HEK293T (cell line): ENCODE measurements around the gene CCDC167.
"Not testable (repeated sequence)": the region's sequence is repeated elsewhere in the genome, so short reads cannot be mapped to it uniquely, and the experiment has no call there.

Source experiments
- CTCF ChIA-PET: fragments of 350-600 bp; formaldehyde crosslinking; extraction: SDS; loops from one replicate; lab custom pipeline; 2021; ENCODE audit warnings: antibody characterized with exemption, inconsistent platforms; lab: Yijun Ruan, JAX
- POLR2A ChIA-PET: fragments of 350-600 bp; formaldehyde crosslinking; extraction: SDS; loops from one replicate; lab custom pipeline; 2020; ENCODE audit warnings: antibody characterized with exemption, inconsistent platforms; lab: Yijun Ruan, JAX
- DNase-seq: peaks from one replicate; pipeline ENCODE4 v3.0.0; 2012; ENCODE audit warnings: mixed read lengths; ENCODE audit errors: extremely low spot score
- ARNT ChIP-seq: fragments of 450-650 bp; IDR thresholded peaks from 2 replicates; pipeline ENCODE4 v1.6.1; 2017; ENCODE audit warnings: mild to moderate bottlenecking
- BHLHE40 ChIP-seq: fragments of 450-650 bp; IDR thresholded peaks from 2 replicates; pipeline ENCODE4 v1.6.1; 2016; ENCODE audit warnings: mild to moderate bottlenecking, moderate library complexity, borderline replicate concordance
- CTBP1 ChIP-seq: fragments of 450-650 bp; IDR thresholded peaks from 2 replicates; pipeline ENCODE4 v1.6.1; 2016; ENCODE audit warnings: borderline replicate concordance
- ELF4 ChIP-seq: fragments of 450-650 bp; IDR thresholded peaks from 2 replicates; pipeline ENCODE4 v1.6.1; 2017; ENCODE audit warnings: antibody characterized with exemption
- FOXA1 ChIP-seq: fragments of 450-650 bp; IDR thresholded peaks from 2 replicates; pipeline ENCODE4 v1.6.1; 2016; ENCODE audit warnings: mild to moderate bottlenecking
- FOXK2 ChIP-seq: fragments of 450-650 bp; IDR thresholded peaks from 2 replicates; pipeline ENCODE4 v1.6.1; 2016; ENCODE audit warnings: mild to moderate bottlenecking
- FOXM1 ChIP-seq: fragments of 450-650 bp; IDR thresholded peaks from 2 replicates; pipeline ENCODE4 v1.6.1; 2017; ENCODE audit warnings: mild to moderate bottlenecking, borderline replicate concordance
- HDGF ChIP-seq: fragments of 450-650 bp; IDR thresholded peaks from 2 replicates; pipeline ENCODE4 v1.6.1; 2017; ENCODE audit warnings: antibody characterized with exemption, borderline replicate concordance
- L3MBTL2 ChIP-seq: fragments of 450-650 bp; conservative IDR thresholded peaks from 2 replicates; pipeline ENCODE4 v1.6.1; 2016; ENCODE audit warnings: mild to moderate bottlenecking
- LEF1 ChIP-seq: fragments of 450-650 bp; IDR thresholded peaks from 2 replicates; pipeline ENCODE4 v1.6.1; 2017; ENCODE audit warnings: mild to moderate bottlenecking, borderline replicate concordance
- NFRKB ChIP-seq: fragments of 450-650 bp; IDR thresholded peaks from 2 replicates; pipeline ENCODE4 v1.6.1; 2016; ENCODE audit warnings: mild to moderate bottlenecking, moderate library complexity
- PKNOX1 ChIP-seq: fragments of 450-650 bp; IDR thresholded peaks from 2 replicates; pipeline ENCODE4 v1.6.1; 2016
- SP1 ChIP-seq: fragments of 450-650 bp; IDR thresholded peaks from 2 replicates; pipeline ENCODE4 v1.6.1; 2017
- SUZ12 ChIP-seq: fragments of 450-650 bp; IDR thresholded peaks from 2 replicates; pipeline ENCODE4 v1.6.1; 2016; ENCODE audit warnings: mild to moderate bottlenecking
- TARDBP ChIP-seq: fragments of 450-650 bp; IDR thresholded peaks from 2 replicates; pipeline ENCODE4 v1.6.1; 2016
- ZNF384 ChIP-seq: fragments of 450-650 bp; IDR thresholded peaks from 2 replicates; pipeline ENCODE4 v1.6.1; 2016

CCDC167 gene

GRCh38 chr6:37454420-37455140 lies 45.1 kb downstream of the CCDC167 start:
- ChIA-PET CTCF (no interaction called here), POLR2A (no interaction called here)
- no peak for DNase-seq
- TF ChIP-seq L3MBTL2, result no peak
- TF ChIP-seq HDGF, result no peak
- no peak for TF ChIP-seq PKNOX1
- no peak for TF ChIP-seq FOXM1
- TF ChIP-seq ELF4, result no peak
- no peak for TF ChIP-seq SUZ12
- no peak for TF ChIP-seq NFRKB
- no peak for TF ChIP-seq CTBP1
- no peak for TF ChIP-seq FOXA1
- TF ChIP-seq TARDBP, result no peak
- no peak for TF ChIP-seq LEF1

GRCh38 chr6:37452522-37452921 lies 47.2 kb downstream of the CCDC167 start:
- DNase-seq, result no peak
- CTCF ChIA-PET, result no interaction called here
- TF ChIP-seq BHLHE40, result no peak
- no peak for TF ChIP-seq LEF1
- TF ChIP-seq TARDBP, result no peak
- TF ChIP-seq L3MBTL2, result no peak
- no peak for TF ChIP-seq PKNOX1
- TF ChIP-seq ARNT, result no peak
- TF ChIP-seq SUZ12, result no peak
- POLR2A ChIA-PET, result no interaction called here

GRCh38 chr6:37451441-37452193 lies 48.1 kb downstream of the CCDC167 start:
- ChIA-PET POLR2A (no interaction called here), CTCF (no interaction called here)
- DNase-seq, result no peak
- no peak for TF ChIP-seq FOXA1
- TF ChIP-seq TARDBP, result no peak
- no peak for TF ChIP-seq SUZ12
- TF ChIP-seq NFRKB, result no peak
- TF ChIP-seq LEF1, result no peak
- TF ChIP-seq BHLHE40, result no peak
- TF ChIP-seq ZNF384, result no peak
- no peak for TF ChIP-seq ELF4
- no peak for TF ChIP-seq L3MBTL2
- no peak for TF ChIP-seq FOXK2
- TF ChIP-seq PKNOX1, result no peak
- no peak for TF ChIP-seq HDGF
- TF ChIP-seq FOXM1, result no peak
- no peak for TF ChIP-seq SP1
- TF ChIP-seq CTBP1, result no peak
- TF ChIP-seq ARNT, result no peak

GRCh38 chr6:37449984-37450383 lies 49.7 kb downstream of the CCDC167 start:
- CTCF ChIA-PET, result no interaction called here
- TF ChIP-seq NFRKB (no peak), PKNOX1 (no peak), ELF4 (no peak), LEF1 (no peak), ARNT (no peak), L3MBTL2 (no peak), SP1 (no peak), BHLHE40 (no peak), SUZ12 (no peak), HDGF (no peak), FOXK2 (no peak), FOXM1 (no peak), TARDBP (no peak), CTBP1 (no peak), FOXA1 (no peak), ZNF384 (no peak)
- DNase-seq, result no peak
- POLR2A ChIA-PET, result interaction anchor here (1.1 kb wide), 1 partner anchor 17 kb away, joined by 3 read pairs; the partner anchor contains the start of gene CMTR1

- CTCF ChIA-PET, DNase-seq: not testable (repeated sequence)
- POLR2A ChIA-PET, result interaction anchor here (0.9 kb wide), 1 partner anchor 10 kb away, joined by 3 read pairs; the partner anchor contains the start of gene CMTR1
Observed at GRCh38 chr6:37443216-37443542, 56.5 kb downstream of the CCDC167 start.
